ENCODE data around the gene PHLDA3. TPM values are rescaled to one million over a fixed set of nuclear protein-coding genes. Genes with fewer than 3 reads are reported as not detected.

The PHLDA3 gene
- polyA plus RNA-seq, 1 donor from 2014 or later: 35.1 TPM

GRCh38 chr1:201418461-201418860 lies 50.5 kb downstream of the PHLDA3 start:
- H3K4me2 ChIP-seq (ENCODE audit: low read length): no peak overlapping the region
- no peaks in the 10 kb centered on the region for H3K79me2 ChIP-seq (replicated peaks; ENCODE audit: insufficient read depth, low read length)
- H3K36me3 ChIP-seq (ENCODE audit: insufficient read depth, low read length): no peaks in the 10 kb centered on the region
- H3F3A ChIP-seq (ENCODE audit: insufficient read depth, low read length, poor library complexity, severe bottlenecking): no peaks in the 10 kb centered on the region
- H3K9ac ChIP-seq (ENCODE audit: low read length): no peak overlapping the region
- H3K9me3 ChIP-seq (ENCODE audit: low read length): no peaks in the 10 kb centered on the region
- TF ChIP-seq RAD21 (conservative IDR thresholded peaks at IDR 0.05): no peak
- no peak for TF ChIP-seq CTCF (IDR thresholded peaks at IDR 0.05; ENCODE audit: poor library complexity, severe bottlenecking)
- TF ChIP-seq EP300 (conservative IDR thresholded peaks at IDR 0.05; ENCODE audit: poor library complexity, severe bottlenecking): no peak
- TF ChIP-seq REST (IDR thresholded peaks at IDR 0.05; ENCODE audit: borderline replicate concordance): no peak
- no peak for TF ChIP-seq SMC3 (conservative IDR thresholded peaks at IDR 0.05; ENCODE audit: poor library complexity)
- TF ChIP-seq TAF1 (IDR thresholded peaks at IDR 0.05; ENCODE audit: low read depth): no peak
- TF ChIP-seq MXI1 (conservative IDR thresholded peaks at IDR 0.05; ENCODE audit: poor library complexity, severe bottlenecking): no peak
- no peak for TF ChIP-seq POLR2AphosphoS5 (IDR thresholded peaks at IDR 0.05)
- TF ChIP-seq EZH2 (IDR thresholded peaks at IDR 0.05; ENCODE audit: borderline replicate concordance, insufficient read depth, low read length, poor library complexity, severe bottlenecking): no peak
- no peaks in the 10 kb centered on the region for H4K20me1 ChIP-seq (ENCODE audit: insufficient read depth)
- no peak overlapping the region for H3K27ac ChIP-seq (ENCODE audit: low read length)
- no peak overlapping the region for H3K4me3 ChIP-seq (ENCODE audit: low read length)
- H3K27me3 ChIP-seq (ENCODE audit: insufficient read depth, low read depth, low read length): no peaks in the 10 kb centered on the region
- no peaks in the 10 kb centered on the region for H3K9me2 ChIP-seq (ENCODE audit: insufficient read depth, low read length)
- H2AFZ ChIP-seq (ENCODE audit: low read depth, low read length): no peak overlapping the region

Other genes with a start within 250 kb of the PHLDA3 start
- gene PKP1, start 185.7 kb downstream of the PHLDA3 start, polyA plus RNA-seq: not detected in 2 replicates
- not detected in 2 replicates for gene TNNT2, start 91.5 kb downstream of the PHLDA3 start, polyA plus RNA-seq
- gene LAD1, start 69.9 kb downstream of the PHLDA3 start, polyA plus RNA-seq: not detected in 2 replicates
- 3.0 and 8.9 TPM in 2 replicates for gene TNNI1, start 47.5 kb downstream of the PHLDA3 start, polyA plus RNA-seq
- gene CSRP1, start 37.9 kb upstream of the PHLDA3 start, polyA plus RNA-seq: 4.2 and 12.1 TPM in 2 replicates
- 33.2 and 38.0 TPM in 2 replicates for gene NAV1, start 69.9 kb upstream of the PHLDA3 start, polyA plus RNA-seq